GM10248 (cell line): ENCODE measurements around the gene KLK7.

ENCODE experiments used
- CTCF ChIA-PET: fragments of 300-600 bp; sonication (Branson Sonifier 250); formaldehyde crosslinking; extraction: SDS; loops from one replicate; lab custom pipeline; 2021; ENCODE audit warnings: antibody characterized with exemption; lab: Yijun Ruan, JAX
- POLR2A ChIA-PET: fragments of 350-650 bp; sonication (Branson Sonifier 250); formaldehyde crosslinking; extraction: SDS; loops from one replicate; lab custom pipeline; 2020; ENCODE audit warnings: antibody characterized with exemption; lab: Yijun Ruan, JAX
- DNase-seq: peaks from one replicate; pipeline ENCODE4 v3.0.0; 2012; ENCODE audit errors: extremely low spot score
- TF ChIP-seq, protein P1 (sequence below): IDR thresholded peaks from 2 replicates; pipeline ENCODE4 v1.5.1; 2012; ENCODE audit warnings: mild to moderate bottlenecking, low read depth; ENCODE audit errors: extremely low read depth, missing control alignments, control extremely low read depth

The KLK7 gene

DNA sequence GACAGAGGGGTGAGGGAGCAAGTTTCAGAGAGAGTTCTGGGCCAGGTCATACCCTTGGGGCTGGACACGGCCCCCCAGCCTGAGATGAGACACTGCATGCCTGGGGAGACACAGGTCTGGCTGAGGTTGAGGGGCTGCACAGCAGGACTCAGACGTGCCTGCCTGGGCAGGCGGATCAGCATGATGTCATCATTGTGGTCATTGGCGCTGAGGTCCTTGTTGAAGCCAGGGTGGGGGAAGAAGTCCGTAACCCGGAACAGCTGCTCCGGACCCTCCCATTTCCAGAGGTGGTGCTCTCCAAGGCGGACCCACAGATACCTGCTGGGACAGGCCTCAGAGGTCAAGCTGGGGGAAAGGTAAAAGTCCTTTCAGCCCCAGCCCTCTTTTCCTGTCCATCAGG is 22.7 kb upstream of the KLK7 start:
- ChIA-PET CTCF (no interaction called here), POLR2A (no interaction called here)
- TF ChIP-seq, protein P1, sequence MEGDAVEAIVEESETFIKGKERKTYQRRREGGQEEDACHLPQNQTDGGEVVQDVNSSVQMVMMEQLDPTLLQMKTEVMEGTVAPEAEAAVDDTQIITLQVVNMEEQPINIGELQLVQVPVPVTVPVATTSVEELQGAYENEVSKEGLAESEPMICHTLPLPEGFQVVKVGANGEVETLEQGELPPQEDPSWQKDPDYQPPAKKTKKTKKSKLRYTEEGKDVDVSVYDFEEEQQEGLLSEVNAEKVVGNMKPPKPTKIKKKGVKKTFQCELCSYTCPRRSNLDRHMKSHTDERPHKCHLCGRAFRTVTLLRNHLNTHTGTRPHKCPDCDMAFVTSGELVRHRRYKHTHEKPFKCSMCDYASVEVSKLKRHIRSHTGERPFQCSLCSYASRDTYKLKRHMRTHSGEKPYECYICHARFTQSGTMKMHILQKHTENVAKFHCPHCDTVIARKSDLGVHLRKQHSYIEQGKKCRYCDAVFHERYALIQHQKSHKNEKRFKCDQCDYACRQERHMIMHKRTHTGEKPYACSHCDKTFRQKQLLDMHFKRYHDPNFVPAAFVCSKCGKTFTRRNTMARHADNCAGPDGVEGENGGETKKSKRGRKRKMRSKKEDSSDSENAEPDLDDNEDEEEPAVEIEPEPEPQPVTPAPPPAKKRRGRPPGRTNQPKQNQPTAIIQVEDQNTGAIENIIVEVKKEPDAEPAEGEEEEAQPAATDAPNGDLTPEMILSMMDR: no peak
- no peak for DNase-seq

DNA sequence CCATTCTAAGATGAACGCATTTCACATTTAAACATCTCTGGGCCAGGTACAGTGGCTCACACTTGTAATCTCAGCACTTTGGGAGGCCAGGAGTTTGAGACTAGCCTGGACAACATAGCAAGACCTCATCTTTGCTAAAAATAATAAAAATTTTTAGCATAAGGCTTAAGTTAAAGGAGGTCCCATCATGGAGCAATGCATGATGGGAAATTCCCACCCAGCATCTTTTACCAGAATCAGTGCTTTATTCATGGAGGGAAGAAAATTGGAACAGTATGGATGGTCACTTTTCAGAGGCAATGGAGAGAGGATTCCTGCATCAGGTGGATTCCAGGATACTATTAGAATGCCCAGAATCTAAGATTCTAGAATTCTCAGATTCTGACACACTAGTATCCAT is 21.5 kb upstream of the KLK7 start:
- DNase-seq: no peak
- TF ChIP-seq, protein P1: no peak
- CTCF ChIA-PET: no interaction called here
- POLR2A ChIA-PET: no interaction called here

DNA sequence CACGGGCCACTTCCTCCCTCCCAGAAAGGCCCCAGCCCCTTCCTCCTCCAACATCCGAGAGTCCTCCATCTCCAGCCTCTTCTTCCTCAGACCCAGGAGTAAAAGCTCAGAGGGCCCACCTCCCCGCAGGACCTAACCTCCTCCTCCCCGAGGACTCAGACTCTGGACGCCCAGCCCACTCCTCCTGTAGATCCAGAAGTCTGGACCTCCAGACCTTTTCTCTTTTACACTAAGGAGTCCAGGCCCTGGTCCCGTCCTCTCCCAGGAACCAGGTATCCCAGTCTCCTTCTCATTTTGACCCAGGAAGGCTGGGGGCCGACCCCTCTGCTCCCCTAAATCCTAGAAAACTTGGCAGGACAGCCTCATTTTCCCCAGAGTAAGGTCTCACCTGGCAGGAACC is 19.6 kb upstream of the KLK7 start:
- ChIA-PET POLR2A (no interaction called here), CTCF (no interaction called here)
- TF ChIP-seq, protein P1: no peak

DNA sequence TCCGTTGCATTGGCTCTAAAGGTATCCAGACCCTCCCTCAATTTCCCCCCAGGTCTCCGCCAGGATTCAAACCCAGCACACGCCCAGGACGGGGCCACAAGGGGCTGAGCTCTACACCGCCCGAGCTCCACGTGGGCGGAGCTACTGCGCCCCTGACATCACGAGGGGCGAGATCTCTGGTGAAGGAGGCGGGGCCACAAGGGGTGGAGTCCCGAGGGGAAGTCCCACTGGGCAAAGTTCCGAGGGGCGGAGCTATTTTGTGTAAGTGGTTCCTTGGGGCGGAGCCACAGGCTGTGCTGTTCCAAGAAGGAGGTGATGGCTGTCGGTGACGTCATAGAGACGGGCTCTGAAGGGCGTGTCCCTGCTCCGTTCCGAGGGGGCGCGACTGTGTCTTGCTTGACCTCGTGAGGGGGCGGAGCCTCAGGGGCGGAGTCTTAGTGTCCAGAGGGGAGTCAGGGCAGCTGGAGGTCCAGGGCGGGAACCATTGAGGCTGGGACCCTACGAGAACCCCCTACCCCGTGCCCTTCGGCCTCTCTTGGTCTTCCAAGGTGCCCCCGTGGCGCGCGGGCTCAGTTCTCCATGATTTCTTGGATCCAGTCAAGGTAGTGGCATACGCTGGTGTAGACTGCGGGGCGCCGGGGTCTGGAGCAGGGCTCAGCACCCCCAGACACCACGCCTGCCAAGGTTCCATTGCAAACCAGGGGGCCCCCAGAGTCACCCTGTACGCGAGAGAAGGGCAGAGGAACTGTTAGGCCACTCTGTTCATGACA is 19.0 kb upstream of the KLK7 start:
- ChIA-PET CTCF (interaction anchor here (1.2 kb wide), 1 partner anchor 19 kb away, joined by 3 read pairs; no protein-coding TSS in a partner anchor), POLR2A (no interaction called here)
- DNase-seq: peak; percentile 62
- TF ChIP-seq, protein P1: no peak

More for the DNA sequence above, 19.6 kb upstream of the KLK7 start:
- no peak for DNase-seq

DNA sequence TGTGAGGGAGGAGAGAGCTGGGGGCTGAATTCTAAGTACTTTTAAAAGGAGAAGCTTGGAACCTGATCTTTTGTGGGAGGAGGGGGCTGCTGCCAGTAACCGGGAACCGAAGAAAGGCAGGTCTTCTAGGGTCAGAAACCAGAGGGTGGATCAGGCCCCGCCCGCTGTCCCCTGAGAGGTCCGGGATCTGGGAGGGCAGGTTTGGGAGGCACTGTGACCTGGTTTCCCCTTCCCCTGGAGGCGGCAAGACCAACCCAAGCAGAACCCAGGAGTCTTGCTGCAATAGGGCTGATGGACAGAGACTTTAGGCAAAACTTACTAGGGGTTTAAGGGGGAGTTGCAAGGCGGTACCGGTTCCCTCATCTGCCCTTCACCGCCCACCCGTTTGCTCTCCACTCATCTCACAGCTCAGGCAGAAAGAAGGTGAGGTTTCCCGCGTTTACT is 18.4 kb upstream of the KLK7 start:
- ChIA-PET CTCF (interaction anchor here (1.2 kb wide), 1 partner anchor 19 kb away, joined by 3 read pairs; no protein-coding TSS in a partner anchor), POLR2A (no interaction called here)
- no peak for DNase-seq
- TF ChIP-seq, protein P1: no peak

DNA sequence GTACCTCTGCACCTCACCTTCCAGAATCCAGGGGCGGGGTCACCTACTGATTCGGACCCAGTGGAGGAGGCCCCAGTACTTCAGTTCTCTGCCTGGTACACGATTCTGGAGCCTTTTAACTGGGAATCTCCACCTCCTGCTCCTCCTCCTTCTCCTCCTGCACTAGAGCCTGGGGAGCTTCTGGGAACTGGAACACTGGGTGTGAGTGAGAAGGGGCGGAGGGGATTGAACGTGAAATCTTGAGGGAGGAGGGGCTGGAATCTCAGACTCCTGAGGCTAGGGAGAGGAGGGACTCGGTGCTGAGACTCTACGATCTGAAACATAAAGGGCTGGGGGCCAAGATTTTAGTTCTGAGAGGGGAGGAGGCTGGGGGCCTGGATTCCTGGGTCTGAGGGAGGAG is 17.8 kb upstream of the KLK7 start, which contains the start of gene KLK8:
TSS of gene KLK8 (minus strand) at position 90 of the 400 bp plus-strand sequence. CDS start 437 bp downstream, outside the sequence.
- CTCF ChIA-PET: interaction anchor here (1.2 kb wide), 1 partner anchor 20 kb away, joined by 3 read pairs; no protein-coding TSS in a partner anchor
- TF ChIP-seq, protein P1: no peak
- POLR2A ChIA-PET: no interaction called here
- DNase-seq: no peak
